GM12875 (cell line): ENCODE measurements around the gene SORT1.

Experiments used
- H3K4me3 ChIP-seq: one replicate; pipeline ENCODE4 v1.5.1; 2011; ENCODE audit warnings: low read depth, low read length, control low read depth
- TF ChIP-seq, protein P1 (sequence below): IDR thresholded peaks from 2 replicates; pipeline ENCODE4 v1.5.1; 2011; ENCODE audit warnings: low read depth, mild to moderate bottlenecking, control low read depth, inconsistent platforms, low read length, moderate library complexity, borderline replicate concordance; ENCODE audit not compliant: insufficient read depth

The SORT1 gene

DNA sequence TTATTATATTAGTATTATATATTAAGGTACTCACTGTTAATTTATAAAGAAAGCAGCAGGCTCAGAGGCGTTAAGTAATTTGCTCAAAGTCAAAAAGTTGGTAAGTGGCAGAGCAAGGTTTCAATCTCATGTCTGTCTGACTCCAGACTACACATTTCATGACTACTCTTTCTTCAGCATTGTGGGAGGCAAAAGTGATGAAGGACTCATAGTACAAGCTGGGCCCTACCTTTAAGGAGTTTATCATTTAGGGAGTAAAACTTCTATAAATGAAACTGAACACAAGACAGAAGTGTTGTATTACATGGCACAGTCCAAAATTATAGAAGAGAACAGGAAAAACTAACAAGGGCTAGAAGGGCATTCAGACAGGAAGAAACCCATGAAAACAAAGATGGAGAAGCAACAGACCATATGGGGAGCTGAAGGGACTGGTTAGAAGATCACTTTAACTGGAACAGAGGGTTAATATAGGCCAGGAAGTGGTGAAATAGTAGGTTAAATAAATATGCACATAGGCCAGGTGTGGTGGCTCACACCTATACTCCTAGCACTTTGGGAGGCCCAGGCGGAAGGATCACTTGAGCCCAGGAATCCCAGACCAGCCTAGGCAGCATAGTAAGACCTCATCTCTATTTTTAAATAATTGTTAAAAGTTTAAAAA is 11.5 kb downstream of the SORT1 start:
- TF ChIP-seq, protein P1, sequence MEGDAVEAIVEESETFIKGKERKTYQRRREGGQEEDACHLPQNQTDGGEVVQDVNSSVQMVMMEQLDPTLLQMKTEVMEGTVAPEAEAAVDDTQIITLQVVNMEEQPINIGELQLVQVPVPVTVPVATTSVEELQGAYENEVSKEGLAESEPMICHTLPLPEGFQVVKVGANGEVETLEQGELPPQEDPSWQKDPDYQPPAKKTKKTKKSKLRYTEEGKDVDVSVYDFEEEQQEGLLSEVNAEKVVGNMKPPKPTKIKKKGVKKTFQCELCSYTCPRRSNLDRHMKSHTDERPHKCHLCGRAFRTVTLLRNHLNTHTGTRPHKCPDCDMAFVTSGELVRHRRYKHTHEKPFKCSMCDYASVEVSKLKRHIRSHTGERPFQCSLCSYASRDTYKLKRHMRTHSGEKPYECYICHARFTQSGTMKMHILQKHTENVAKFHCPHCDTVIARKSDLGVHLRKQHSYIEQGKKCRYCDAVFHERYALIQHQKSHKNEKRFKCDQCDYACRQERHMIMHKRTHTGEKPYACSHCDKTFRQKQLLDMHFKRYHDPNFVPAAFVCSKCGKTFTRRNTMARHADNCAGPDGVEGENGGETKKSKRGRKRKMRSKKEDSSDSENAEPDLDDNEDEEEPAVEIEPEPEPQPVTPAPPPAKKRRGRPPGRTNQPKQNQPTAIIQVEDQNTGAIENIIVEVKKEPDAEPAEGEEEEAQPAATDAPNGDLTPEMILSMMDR: no peak
- H3K4me3 ChIP-seq: no peak overlapping the region

DNA sequence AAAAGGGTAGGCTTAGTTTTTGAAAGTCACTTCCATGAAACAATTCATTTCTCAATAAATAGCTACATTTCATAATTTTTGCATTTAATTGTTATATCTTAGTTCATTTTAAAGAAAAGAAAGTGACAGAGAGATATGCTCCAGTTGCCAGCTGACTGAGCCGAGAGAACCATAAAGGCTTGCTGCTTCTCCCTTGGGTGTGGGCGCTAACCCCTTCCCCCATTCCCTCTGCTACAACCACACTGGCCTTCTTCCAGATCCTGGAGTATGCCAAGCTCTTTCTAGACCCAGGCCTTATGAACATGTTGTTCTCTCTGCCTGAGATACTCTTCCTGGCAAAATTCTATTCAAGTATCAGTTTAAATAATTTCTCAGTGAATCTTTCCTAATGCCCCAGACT is 12.3 kb downstream of the SORT1 start:
- no peak overlapping the region for H3K4me3 ChIP-seq
- TF ChIP-seq, protein P1: no peak

DNA sequence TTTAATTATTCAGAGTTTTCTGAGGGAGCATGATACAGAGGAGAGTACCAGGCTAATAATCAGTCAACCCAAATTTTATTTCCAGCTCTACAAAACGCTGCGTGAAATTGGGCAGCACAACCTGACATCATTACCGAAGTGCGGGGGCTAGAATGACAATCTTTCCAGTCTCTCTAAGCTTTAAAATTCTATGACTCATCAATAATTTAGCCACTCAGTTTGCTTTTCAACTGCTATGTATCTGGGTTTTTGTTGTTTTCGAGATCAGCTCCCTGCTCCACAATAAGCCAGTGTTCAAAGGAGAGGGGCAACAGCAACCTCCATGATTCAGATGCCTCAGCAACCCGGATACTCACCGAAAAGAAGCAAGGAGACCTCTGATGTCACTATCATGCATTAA is 13.9 kb downstream of the SORT1 start:
- TF ChIP-seq, protein P1: no peak
- H3K4me3 ChIP-seq: no peak overlapping the region

DNA sequence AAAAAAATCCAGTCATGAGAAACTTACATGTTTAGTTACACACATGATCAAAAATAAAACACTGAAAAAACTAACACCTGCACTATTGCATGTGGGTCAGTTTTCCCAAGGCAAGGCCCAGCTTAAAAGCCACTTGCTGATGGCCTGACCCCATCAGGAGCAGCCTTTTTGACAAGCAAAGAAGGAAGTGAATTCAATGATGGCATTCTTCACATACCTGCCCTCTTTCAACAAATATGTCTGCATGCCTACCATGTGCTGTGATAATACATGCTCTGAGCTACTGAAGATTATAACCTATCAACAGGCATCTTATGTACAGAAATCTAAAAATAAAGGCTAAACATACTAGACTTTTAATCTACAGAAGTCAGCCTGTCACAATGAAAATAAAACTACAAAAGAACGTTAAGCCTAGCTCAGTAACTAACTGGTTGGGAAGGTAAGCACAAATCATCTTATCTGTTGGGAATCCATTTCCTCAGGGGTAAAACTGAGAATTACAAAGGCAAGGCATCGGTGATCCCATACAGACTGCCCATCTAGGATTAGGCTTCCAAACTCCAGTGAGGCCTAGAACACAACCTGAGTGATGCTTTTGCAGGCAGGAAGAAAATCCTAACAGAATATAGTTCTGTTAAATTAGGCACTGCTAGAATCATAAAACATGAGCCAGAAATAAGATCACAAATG is 14.5 kb downstream of the SORT1 start:
- H3K4me3 ChIP-seq: no peak overlapping the region
- TF ChIP-seq, protein P1: no peak

DNA sequence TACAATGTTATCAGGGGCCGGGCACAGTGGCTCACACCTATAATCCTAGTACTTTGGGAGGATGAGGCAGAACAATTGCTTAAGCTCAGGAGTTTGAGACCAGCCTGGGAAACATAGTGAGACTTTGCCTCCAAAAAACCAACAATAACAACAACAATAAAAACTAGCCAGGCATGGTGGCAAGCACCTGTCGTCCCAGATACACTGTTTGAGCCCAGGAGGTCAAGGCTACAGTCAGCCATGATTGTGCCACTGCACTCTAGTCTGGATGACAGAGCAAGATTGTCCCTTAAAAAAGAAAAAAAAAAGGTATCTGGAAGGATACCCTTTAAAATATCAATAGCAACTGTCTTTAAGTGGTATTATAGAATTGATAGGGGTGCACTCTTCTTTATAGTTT is 16.1 kb downstream of the SORT1 start:
- TF ChIP-seq, protein P1: no peak
- no peak overlapping the region for H3K4me3 ChIP-seq

DNA sequence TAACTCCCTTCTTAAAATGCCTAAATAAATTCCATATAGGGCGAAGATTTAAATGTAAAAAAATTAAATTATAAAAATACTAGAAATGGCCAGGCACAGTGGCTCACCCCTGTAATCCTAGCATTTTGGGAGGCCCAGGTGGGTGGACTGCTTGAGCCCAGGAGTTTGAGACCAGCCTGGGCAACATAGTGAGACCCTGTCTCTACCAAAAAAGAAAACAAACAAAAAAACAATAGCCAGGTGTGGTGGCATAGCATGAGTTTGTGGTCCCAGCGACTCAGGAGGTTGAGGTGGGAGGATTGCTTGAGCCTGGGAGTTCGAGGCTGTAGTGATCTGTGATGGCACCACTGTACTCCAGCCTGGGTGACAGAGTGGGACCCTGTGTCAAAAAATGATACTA is 17.8 kb downstream of the SORT1 start:
- H3K4me3 ChIP-seq: no peak overlapping the region
- TF ChIP-seq, protein P1: no peak

DNA sequence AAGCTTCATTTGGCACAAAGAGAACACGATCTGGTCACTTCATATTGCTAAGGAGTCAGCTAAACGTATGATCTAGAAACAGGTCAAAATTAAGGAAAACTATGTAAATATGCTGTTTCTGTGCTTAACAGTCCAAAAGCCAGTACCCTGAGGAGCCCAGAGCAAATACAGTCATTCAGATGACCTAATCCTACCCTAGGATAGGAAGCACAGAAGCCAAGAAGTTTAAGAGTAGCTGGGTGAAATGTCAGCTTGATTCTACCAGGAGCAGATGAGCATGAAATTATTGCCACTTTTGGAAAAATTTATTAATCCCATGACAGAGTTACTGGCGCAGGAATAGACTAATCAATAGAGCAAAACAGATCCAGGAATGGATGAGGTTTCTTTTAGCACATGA is 18.3 kb downstream of the SORT1 start:
- no peak overlapping the region for H3K4me3 ChIP-seq
- TF ChIP-seq, protein P1: no peak
